HG03565 (cell line): ENCODE results near the gene PCDHB13.
"Not testable (repeated sequence)": the region's sequence is repeated elsewhere in the genome, so short reads cannot be mapped to it uniquely, and the experiment has no call there.

Experiments used
- ATAC-seq: cut with Tn5 transposase; IDR thresholded peaks from one replicate; pipeline ENCODE4 v1.9.1; 2021; ENCODE audit warnings: mild to moderate bottlenecking, moderate library complexity; ENCODE audit not compliant: unreplicated experiment

PCDHB13 gene

GRCh38 chr5:141213656-141214339, at the start of gene PCDHB13:
PCDHB13 (plus strand) TSS chr5:141213919; CDS start chr5:141214124, 205 bp downstream.
- ATAC-seq = not testable (repeated sequence)

- ATAC-seq = no peak
These were observed 41.1 kb upstream of the PCDHB13 start, which contains the start of gene PCDHB7 for GRCh38 chr5:141172381-141173204. PCDHB7 (plus strand) TSS chr5:141172644; CDS start chr5:141172836, 192 bp downstream.

- not testable (repeated sequence) for ATAC-seq
These were observed 39.2 kb upstream of the PCDHB13 start for GRCh38 chr5:141174291-141175104.

GRCh38 chr5:141175933-141176332, 37.8 kb upstream of the PCDHB13 start:
- ATAC-seq = no peak

GRCh38 chr5:141177577-141178191, 36.0 kb upstream of the PCDHB13 start, which contains the start of gene PCDHB8:
PCDHB8 (plus strand) TSS chr5:141177790; CDS start chr5:141178035, 245 bp downstream.
- ATAC-seq = not testable (repeated sequence)

- not testable (repeated sequence) for ATAC-seq
These were observed 34.3 kb upstream of the PCDHB13 start for GRCh38 chr5:141179371-141179770.

GRCh38 chr5:141179876-141180275, 33.8 kb upstream of the PCDHB13 start:
- ATAC-seq = not testable (repeated sequence)

- no peak for ATAC-seq
These were observed 33.4 kb upstream of the PCDHB13 start for GRCh38 chr5:141180313-141180712.

- ATAC-seq = no peak
These were observed 31.5 kb upstream of the PCDHB13 start, which contains the start of gene PCDHB16 for GRCh38 chr5:141182248-141182647. PCDHB16 (plus strand) TSS chr5:141182387; CDS start chr5:141182560, 173 bp downstream.

GRCh38 chr5:141184117-141184855, 29.4 kb upstream of the PCDHB13 start:
- not testable (repeated sequence) for ATAC-seq

GRCh38 chr5:141186897-141187512, 26.7 kb upstream of the PCDHB13 start, which contains the start of gene PCDHB9:
PCDHB9 (plus strand) TSS chr5:141187161; CDS start chr5:141187319, 158 bp downstream.
- no peak for ATAC-seq

- ATAC-seq = not testable (repeated sequence)
These were observed 25.0 kb upstream of the PCDHB13 start for GRCh38 chr5:141188682-141189081.

GRCh38 chr5:141189131-141189530, 24.6 kb upstream of the PCDHB13 start:
- not testable (repeated sequence) for ATAC-seq

- ATAC-seq = no peak
These were observed 21.5 kb upstream of the PCDHB13 start, which contains the start of gene PCDHB10 for GRCh38 chr5:141192110-141192725. PCDHB10 (plus strand) TSS chr5:141192353; CDS start chr5:141192553, 200 bp downstream.

GRCh38 chr5:141194332-141194731, 19.4 kb upstream of the PCDHB13 start:
- not testable (repeated sequence) for ATAC-seq

GRCh38 chr5:141196363-141196762, 17.4 kb upstream of the PCDHB13 start:
- no peak for ATAC-seq

- ATAC-seq = no peak
These were observed 14.1 kb upstream of the PCDHB13 start, which contains the start of gene PCDHB11 for GRCh38 chr5:141199359-141200235. PCDHB11 (plus strand) TSS chr5:141199627; CDS start chr5:141199775, 148 bp downstream.
